HEK293 (cell line): ENCODE results near the gene C6orf15.

ENCODE experiments used
- BCL11B ChIP-seq: fragments of 450-650 bp; formaldehyde crosslinking; IDR thresholded peaks from 2 replicates; pipeline ENCODE4 v1.5.1; 2016; ENCODE audit warnings: low read depth, missing biosample characterization, missing genetic modification characterization
- EGR2 ChIP-seq: fragments of 450-650 bp; formaldehyde crosslinking; IDR thresholded peaks from 2 replicates; pipeline ENCODE4 v1.5.1; 2016; ENCODE audit warnings: low read depth, missing biosample characterization, missing genetic modification characterization
- GLI4 ChIP-seq: fragments of 450-650 bp; formaldehyde crosslinking; IDR thresholded peaks from 2 replicates; pipeline ENCODE4 v1.5.1; 2016; ENCODE audit warnings: missing biosample characterization, missing genetic modification characterization
- GLIS1 ChIP-seq: fragments of 450-650 bp; formaldehyde crosslinking; IDR thresholded peaks from 2 replicates; pipeline ENCODE4 v1.5.1; 2016; ENCODE audit warnings: missing biosample characterization, missing genetic modification characterization
- KLF1 ChIP-seq: fragments of 450-650 bp; formaldehyde crosslinking; IDR thresholded peaks from 2 replicates; pipeline ENCODE4 v1.5.1; 2016; ENCODE audit warnings: missing biosample characterization, missing genetic modification characterization
- MYNN ChIP-seq: fragments of 450-650 bp; formaldehyde crosslinking; IDR thresholded peaks from 2 replicates; pipeline ENCODE4 v1.5.1; 2016; ENCODE audit warnings: missing biosample characterization, missing genetic modification characterization, borderline replicate concordance
- PRDM6 ChIP-seq: fragments of 450-650 bp; formaldehyde crosslinking; IDR thresholded peaks from 2 replicates; pipeline ENCODE4 v1.5.1; 2017; ENCODE audit warnings: missing biosample characterization, missing genetic modification characterization
- TCF7L2 ChIP-seq: IDR thresholded peaks from 2 replicates; pipeline ENCODE4 v1.6.1; 2011; ENCODE audit warnings: low read depth, mild to moderate bottlenecking, inconsistent platforms, low read length, moderate library complexity, borderline replicate concordance
- WT1 ChIP-seq: fragments of 450-650 bp; formaldehyde crosslinking; IDR thresholded peaks from 2 replicates; pipeline ENCODE4 v1.5.1; 2016; ENCODE audit warnings: missing biosample characterization, missing genetic modification characterization
- ZBTB1 ChIP-seq: fragments of 450-650 bp; formaldehyde crosslinking; IDR thresholded peaks from 2 replicates; pipeline ENCODE4 v1.5.1; 2016; ENCODE audit warnings: missing biosample characterization, missing genetic modification characterization
- ZBTB10 ChIP-seq: fragments of 450-650 bp; formaldehyde crosslinking; IDR thresholded peaks from 2 replicates; pipeline ENCODE4 v1.5.1; 2016; ENCODE audit warnings: missing biosample characterization, missing genetic modification characterization
- ZEB2 ChIP-seq: fragments of 450-650 bp; formaldehyde crosslinking; IDR thresholded peaks from 2 replicates; pipeline ENCODE4 v1.5.1; 2016; ENCODE audit warnings: missing biosample characterization, missing genetic modification characterization
- ZNF10 ChIP-seq: fragments of 450-650 bp; formaldehyde crosslinking; IDR thresholded peaks from 2 replicates; pipeline ENCODE4 v1.5.1; 2017; ENCODE audit warnings: missing biosample characterization, missing genetic modification characterization
- ZNF121 ChIP-seq: fragments of 450-650 bp; formaldehyde crosslinking; IDR thresholded peaks from 2 replicates; pipeline ENCODE4 v1.5.1; 2016; ENCODE audit warnings: missing biosample characterization, missing genetic modification characterization
- ZNF146 ChIP-seq: fragments of 450-650 bp; formaldehyde crosslinking; IDR thresholded peaks from 2 replicates; pipeline ENCODE4 v1.5.1; 2016; ENCODE audit warnings: missing biosample characterization, missing genetic modification characterization
- ZNF19 ChIP-seq: fragments of 450-650 bp; formaldehyde crosslinking; IDR thresholded peaks from 2 replicates; pipeline ENCODE4; 2016; ENCODE audit warnings: missing biosample characterization, missing genetic modification characterization, low read depth
- ZNF211 ChIP-seq: fragments of 450-650 bp; formaldehyde crosslinking; IDR thresholded peaks from 2 replicates; pipeline ENCODE4 v1.5.1; 2016; ENCODE audit warnings: low read depth, missing biosample characterization, missing genetic modification characterization
- ZNF37A ChIP-seq: fragments of 450-650 bp; IDR thresholded peaks from 2 replicates; pipeline ENCODE4 v1.5.1; 2018; ENCODE audit warnings: missing biosample characterization, missing genetic modification characterization
- ZNF398 ChIP-seq: fragments of 450-650 bp; formaldehyde crosslinking; IDR thresholded peaks from 2 replicates; pipeline ENCODE4 v1.5.1; 2017; ENCODE audit warnings: missing biosample characterization, missing genetic modification characterization
- ZNF521 ChIP-seq: fragments of 450-650 bp; formaldehyde crosslinking; IDR thresholded peaks from 2 replicates; pipeline ENCODE4 v1.5.1; 2017; ENCODE audit warnings: missing biosample characterization, mild to moderate bottlenecking, missing genetic modification characterization
- ZNF544 ChIP-seq: fragments of 450-650 bp; formaldehyde crosslinking; IDR thresholded peaks from 2 replicates; pipeline ENCODE4 v1.5.0; 2017; ENCODE audit warnings: missing biosample characterization, missing genetic modification characterization
- ZNF624 ChIP-seq: fragments of 450-650 bp; formaldehyde crosslinking; IDR thresholded peaks from 2 replicates; pipeline ENCODE4 v1.5.1; 2017; ENCODE audit warnings: missing biosample characterization, missing genetic modification characterization
- ZNF654 ChIP-seq: fragments of 450-650 bp; formaldehyde crosslinking; IDR thresholded peaks from 2 replicates; pipeline ENCODE4 v1.5.1; 2016; ENCODE audit warnings: low read depth, missing biosample characterization, missing genetic modification characterization
- ZNF707 ChIP-seq: fragments of 450-650 bp; formaldehyde crosslinking; IDR thresholded peaks from 2 replicates; pipeline ENCODE4 v1.5.1; 2016; ENCODE audit warnings: missing biosample characterization, missing genetic modification characterization
- ZNF791 ChIP-seq: fragments of 450-650 bp; formaldehyde crosslinking; IDR thresholded peaks from 2 replicates; pipeline ENCODE4 v1.5.1; 2016; ENCODE audit warnings: missing biosample characterization, missing genetic modification characterization
- ZXDB ChIP-seq: fragments of 450-650 bp; formaldehyde crosslinking; IDR thresholded peaks from 2 replicates; pipeline ENCODE4 v1.5.1; 2016; ENCODE audit warnings: missing biosample characterization, missing genetic modification characterization
- TF ChIP-seq, protein P1 (sequence below): fragments of 450-650 bp; formaldehyde crosslinking; IDR thresholded peaks from 2 replicates; pipeline ENCODE4 v1.5.1; 2016; ENCODE audit warnings: missing biosample characterization, missing genetic modification characterization
- TF ChIP-seq, protein P2 (sequence below): fragments of 450-650 bp; formaldehyde crosslinking; IDR thresholded peaks from 2 replicates; pipeline ENCODE4 v1.5.1; 2016; ENCODE audit warnings: missing biosample characterization, missing genetic modification characterization

The C6orf15 gene

DNA sequence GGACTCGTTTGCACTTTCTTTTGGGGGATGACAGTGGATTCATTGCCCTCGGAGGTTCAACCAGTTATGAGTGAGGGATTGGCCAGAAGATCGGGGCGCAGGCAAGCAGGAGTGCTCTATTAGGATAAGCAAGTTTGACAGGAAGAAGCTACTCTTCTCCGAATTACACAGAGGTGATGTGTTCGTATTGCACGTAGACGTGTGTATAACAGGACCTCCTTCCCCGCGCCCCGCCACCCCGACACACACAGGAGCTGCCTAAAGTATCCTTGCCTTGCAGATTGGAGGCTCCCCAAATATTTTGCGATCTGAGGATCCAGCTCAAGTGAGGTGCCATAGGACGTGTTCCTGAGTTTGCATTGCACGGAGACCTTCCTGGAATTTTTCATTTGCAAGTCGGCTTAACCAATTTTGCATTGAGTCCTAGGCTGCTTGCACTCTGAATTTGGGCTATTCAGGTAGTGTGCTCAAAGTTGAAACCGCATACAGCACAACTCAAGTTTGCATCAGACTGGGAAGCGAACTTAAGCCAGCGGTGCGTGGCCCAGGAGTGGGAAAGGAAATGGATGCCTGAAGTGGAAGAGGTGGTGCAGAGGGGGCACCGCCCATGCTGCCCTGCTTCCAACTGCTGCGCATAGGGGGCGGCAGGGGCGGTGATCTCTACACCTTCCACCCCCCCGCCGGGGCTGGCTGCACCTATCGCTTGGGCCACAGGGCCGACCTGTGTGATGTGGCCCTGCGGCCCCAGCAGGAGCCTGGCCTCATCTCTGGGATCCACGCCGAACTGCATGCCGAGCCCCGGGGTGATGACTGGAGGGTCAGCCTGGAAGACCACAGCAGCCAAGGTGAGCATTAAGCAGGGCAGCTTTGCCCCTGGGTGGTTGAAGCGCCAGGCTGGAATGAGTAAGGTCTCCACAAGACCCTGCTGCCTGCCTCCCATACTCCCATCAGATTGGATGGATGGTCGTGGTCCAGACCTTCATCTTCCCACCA is 46.8 kb upstream of the C6orf15 start (continued):
- no peak for TF ChIP-seq ZNF19 (tag by site-specific recombination)
- peak; percentile 87 for TF ChIP-seq EGR2 (tag by site-specific recombination)
- no peak for TF ChIP-seq GLIS1 (tag by site-specific recombination)
- TF ChIP-seq ZNF654 (tag by site-specific recombination): no peak
- no peak for TF ChIP-seq ZBTB1 (tag by site-specific recombination)
- peak; percentile 84 for TF ChIP-seq ZNF398 (tag by site-specific recombination)
- TF ChIP-seq KLF1 (tag by site-specific recombination): peak; percentile 83
- TF ChIP-seq BCL11B (tag by site-specific recombination): no peak
- TF ChIP-seq, protein P1, sequence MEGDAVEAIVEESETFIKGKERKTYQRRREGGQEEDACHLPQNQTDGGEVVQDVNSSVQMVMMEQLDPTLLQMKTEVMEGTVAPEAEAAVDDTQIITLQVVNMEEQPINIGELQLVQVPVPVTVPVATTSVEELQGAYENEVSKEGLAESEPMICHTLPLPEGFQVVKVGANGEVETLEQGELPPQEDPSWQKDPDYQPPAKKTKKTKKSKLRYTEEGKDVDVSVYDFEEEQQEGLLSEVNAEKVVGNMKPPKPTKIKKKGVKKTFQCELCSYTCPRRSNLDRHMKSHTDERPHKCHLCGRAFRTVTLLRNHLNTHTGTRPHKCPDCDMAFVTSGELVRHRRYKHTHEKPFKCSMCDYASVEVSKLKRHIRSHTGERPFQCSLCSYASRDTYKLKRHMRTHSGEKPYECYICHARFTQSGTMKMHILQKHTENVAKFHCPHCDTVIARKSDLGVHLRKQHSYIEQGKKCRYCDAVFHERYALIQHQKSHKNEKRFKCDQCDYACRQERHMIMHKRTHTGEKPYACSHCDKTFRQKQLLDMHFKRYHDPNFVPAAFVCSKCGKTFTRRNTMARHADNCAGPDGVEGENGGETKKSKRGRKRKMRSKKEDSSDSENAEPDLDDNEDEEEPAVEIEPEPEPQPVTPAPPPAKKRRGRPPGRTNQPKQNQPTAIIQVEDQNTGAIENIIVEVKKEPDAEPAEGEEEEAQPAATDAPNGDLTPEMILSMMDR (tag by site-specific recombination): peak; percentile 87
- TF ChIP-seq ZBTB10: no peak
- TF ChIP-seq ZEB2 (tag by site-specific recombination): no peak
- TF ChIP-seq ZNF146 (tag by site-specific recombination): no peak
- TF ChIP-seq ZNF791 (tag by site-specific recombination): no peak
- TF ChIP-seq ZNF211 (tag by site-specific recombination): no peak
- TF ChIP-seq WT1 (tag by site-specific recombination): no peak
- no peak for TF ChIP-seq ZNF37A (tag by site-specific recombination)
- TF ChIP-seq ZNF521 (tag by site-specific recombination): no peak
- TF ChIP-seq MYNN (tag by site-specific recombination): no peak
- TF ChIP-seq ZNF10 (tag by site-specific recombination): no peak
- no peak for TF ChIP-seq GLI4 (tag by site-specific recombination)
- TF ChIP-seq ZNF121: no peak
- peak; percentile 67 for TF ChIP-seq ZXDB (tag by site-specific recombination)
- TF ChIP-seq PRDM6 (tag by site-specific recombination): no peak
- TF ChIP-seq, protein P2, sequence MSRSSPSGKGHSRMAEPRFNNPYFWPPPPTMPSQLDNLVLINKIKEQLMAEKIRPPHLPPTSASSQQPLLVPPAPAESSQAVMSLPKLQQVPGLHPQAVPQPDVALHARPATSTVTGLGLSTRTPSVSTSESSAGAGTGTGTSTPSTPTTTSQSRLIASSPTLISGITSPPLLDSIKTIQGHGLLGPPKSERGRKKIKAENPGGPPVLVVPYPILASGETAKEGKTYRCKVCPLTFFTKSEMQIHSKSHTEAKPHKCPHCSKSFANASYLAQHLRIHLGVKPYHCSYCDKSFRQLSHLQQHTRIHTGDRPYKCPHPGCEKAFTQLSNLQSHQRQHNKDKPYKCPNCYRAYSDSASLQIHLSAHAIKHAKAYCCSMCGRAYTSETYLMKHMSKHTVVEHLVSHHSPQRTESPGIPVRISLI (tag by site-specific recombination): no peak
- no peak for TF ChIP-seq ZNF624
- TF ChIP-seq ZNF544: no peak
- no peak for TF ChIP-seq ZNF707
- no peak for TF ChIP-seq TCF7L2
